IPS-18a (cell line): Measurements from ENCODE around the gene SLC44A1.
A peak's percentile ranks its signal among the peaks of the same experiment; 100 is the strongest.

ENCODE experiments used
- H3K27ac ChIP-seq: one replicate; pipeline ENCODE4 v1.5.1; 2013; ENCODE audit warnings: low read length
- H3K27me3 ChIP-seq: one replicate; pipeline ENCODE4 v1.6.1; 2013; ENCODE audit warnings: mild to moderate bottlenecking, low read length; ENCODE audit not compliant: control insufficient read depth, insufficient read depth
- H3K36me3 ChIP-seq: one replicate; pipeline ENCODE4 v1.6.1; 2013; ENCODE audit warnings: low read depth, low read length; ENCODE audit not compliant: control insufficient read depth
- H3K4me1 ChIP-seq: one replicate; pipeline ENCODE4 v1.6.1; 2013; ENCODE audit warnings: low read depth, low read length; ENCODE audit not compliant: control insufficient read depth
- H3K4me3 ChIP-seq: one replicate; pipeline ENCODE4 v1.5.1; 2013; ENCODE audit warnings: low read length
- H3K9ac ChIP-seq: one replicate; pipeline ENCODE4 v1.6.1; 2013; ENCODE audit warnings: mild to moderate bottlenecking, low read length, moderate library complexity
- H3K9me3 ChIP-seq: one replicate; pipeline ENCODE4 v1.6.1; 2013; ENCODE audit warnings: low read depth, low read length; ENCODE audit not compliant: control insufficient read depth

Gene SLC44A1

DNA sequence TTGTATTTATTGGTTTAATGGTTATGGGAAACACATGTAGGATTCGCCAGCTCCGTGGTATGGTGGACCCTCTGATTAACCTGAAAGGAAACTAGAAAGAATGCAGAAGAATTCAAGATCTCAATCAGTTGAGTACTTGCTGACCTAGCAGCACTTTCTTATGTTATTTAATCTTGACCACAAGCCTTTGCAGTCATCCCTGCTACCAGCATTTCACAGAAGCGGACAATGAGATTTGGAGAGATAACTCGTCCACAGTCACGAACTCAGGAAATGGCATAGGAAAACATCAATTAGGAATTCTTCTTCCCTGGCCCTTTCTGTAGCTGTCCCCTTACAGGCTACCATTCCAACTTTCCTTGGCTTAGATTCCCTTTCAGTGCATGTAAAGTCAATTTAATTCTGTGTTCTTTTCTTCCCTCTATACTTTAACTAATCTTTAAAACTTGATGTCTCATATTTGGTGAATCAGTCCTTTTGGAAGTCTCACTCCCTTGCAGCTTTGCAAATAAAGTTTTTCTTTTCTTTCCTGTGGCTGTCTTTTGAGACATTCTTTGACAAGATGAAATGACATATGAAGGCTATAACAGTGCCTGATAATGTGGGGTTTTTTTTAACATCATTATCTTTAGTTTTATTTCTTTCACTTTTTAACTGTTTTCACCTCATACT, 1.3 kb upstream of the SLC44A1 start:
- no peaks in the 10 kb centered on the region for H3K36me3 ChIP-seq
- no peaks in the 10 kb centered on the region for H3K9me3 ChIP-seq
- no peak overlapping the region for H3K9ac ChIP-seq
- H3K27ac ChIP-seq, result no peak overlapping the region
- peaks cover 50% of the 10 kb centered on the region for H3K4me1 ChIP-seq
- no peak overlapping the region for H3K4me3 ChIP-seq
- no peaks in the 10 kb centered on the region for H3K27me3 ChIP-seq

DNA sequence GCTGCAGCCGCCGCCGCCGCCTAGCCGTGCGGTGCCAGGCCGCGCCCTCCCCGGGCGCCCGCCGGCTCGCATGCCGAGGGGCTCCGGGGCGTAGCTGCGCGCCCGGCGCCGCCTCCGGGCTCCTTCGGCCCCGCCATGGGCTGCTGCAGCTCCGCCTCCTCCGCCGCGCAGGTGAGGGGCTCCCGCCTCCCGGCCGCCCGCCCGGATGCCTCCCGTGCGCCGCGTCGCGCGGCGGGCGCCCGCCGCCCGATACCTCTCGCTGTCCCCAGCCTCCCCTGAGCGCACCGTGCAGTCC, 230 bp downstream of the SLC44A1 start:
- H3K27ac ChIP-seq, result no peak overlapping the region

DNA sequence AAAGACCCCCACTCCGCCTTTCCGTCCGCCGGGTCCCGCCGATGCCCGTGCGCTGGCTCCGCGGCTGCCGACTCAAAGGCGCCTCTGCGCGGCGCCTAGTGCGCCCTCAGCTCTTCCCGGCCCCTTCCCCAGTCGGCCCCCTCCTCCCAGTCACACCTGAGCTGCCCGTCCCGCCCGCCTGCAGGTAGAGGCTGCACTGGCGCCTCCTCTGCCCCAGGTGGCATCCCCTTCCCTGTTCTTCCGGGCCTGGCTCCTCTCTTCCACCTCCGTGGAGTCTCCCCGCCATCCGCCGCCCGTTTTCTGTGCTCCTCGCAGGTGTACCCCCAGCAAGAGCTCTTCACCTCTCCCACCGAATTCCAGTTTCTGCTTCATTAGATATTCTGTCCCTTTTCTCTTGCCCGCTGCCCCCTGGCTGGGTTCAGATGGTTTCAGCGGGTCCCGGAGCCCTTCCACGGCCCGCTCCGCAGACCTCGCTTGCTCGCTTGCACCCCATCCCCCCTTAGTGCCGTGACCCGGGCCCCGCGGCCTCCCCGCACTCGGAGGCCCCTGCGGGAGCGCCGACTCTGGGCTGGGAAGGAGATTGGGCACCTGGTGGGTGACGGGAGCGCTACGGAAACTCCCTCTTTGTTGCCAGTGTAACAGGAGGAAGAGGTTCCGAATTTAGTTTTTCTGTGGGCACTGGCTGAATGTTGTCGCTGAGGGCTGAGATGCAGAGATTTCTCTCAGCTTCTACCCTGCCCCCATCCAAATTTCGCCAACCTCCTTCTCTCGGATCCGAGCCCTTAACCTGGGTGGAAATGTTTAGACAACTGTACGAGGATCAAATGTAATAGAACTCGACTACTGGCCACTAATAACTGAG, 809 bp downstream of the SLC44A1 start:
- H3K4me1 ChIP-seq, result peaks cover 62% of the 10 kb centered on the region
- no peaks in the 10 kb centered on the region for H3K9me3 ChIP-seq
- H3K27ac ChIP-seq, result peak overlapping the region; percentile 46
- peak overlapping the region; percentile 91 for H3K4me3 ChIP-seq
- H3K27me3 ChIP-seq, result no peaks in the 10 kb centered on the region
- no peaks in the 10 kb centered on the region for H3K36me3 ChIP-seq
- H3K9ac ChIP-seq, result peak overlapping the region; percentile 85

More for the DNA sequence above, 230 bp downstream of the SLC44A1 start:
- Histone ChIP-seq H3K4me1 (peaks cover 62% of the 10 kb centered on the region), H3K36me3 (no peaks in the 10 kb centered on the region), H3K9ac (peak overlapping the region; percentile 85), H3K4me3 (peak overlapping the region; percentile 91), H3K27me3 (no peaks in the 10 kb centered on the region), H3K9me3 (no peaks in the 10 kb centered on the region)

DNA sequence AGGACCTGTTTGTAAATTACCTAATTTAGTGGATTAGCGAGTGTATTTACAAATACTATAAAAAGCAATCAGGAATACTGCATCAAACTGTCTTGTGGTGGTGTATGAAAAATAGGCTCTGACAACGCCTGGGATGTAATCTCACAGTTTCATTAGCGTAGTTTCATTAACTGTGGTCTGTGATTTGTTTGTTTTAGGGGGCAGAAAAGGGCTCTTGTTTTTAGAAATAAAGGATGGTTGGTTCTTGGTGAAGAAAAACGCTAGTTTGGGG, 1.4 kb downstream of the SLC44A1 start:
- H3K4me3 ChIP-seq, result peak overlapping the region; percentile 91
- H3K9ac ChIP-seq, result peak overlapping the region; percentile 85
- peak overlapping the region; percentile 9 for H3K27ac ChIP-seq
- peaks cover 65% of the 10 kb centered on the region for H3K4me1 ChIP-seq
- no peaks in the 10 kb centered on the region for H3K27me3 ChIP-seq
- H3K9me3 ChIP-seq, result no peaks in the 10 kb centered on the region
- no peaks in the 10 kb centered on the region for H3K36me3 ChIP-seq

DNA sequence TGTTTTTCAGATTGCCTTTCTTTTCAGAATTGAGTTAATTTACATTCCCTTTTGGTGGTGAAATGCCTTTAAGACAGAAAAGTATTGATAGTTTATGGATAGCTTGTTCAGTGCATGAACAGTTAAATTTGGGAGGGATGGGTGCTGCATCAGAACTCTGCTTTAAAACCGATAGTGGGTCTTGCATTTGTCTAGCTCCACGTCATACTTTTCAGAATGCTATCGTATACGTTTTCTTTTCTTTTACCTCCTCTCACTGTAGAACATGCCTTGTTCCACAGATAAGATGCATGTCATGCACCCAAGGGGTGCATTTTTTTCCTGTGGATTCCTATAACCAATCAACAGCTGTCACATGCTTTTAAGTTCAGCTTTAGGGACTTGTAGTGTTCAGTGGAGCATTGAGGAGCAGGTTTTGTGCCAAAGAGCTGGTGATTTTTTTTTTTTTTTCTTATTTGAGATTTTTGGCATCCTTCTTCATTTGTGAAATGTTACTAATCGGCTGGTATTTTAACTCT, 2.3 kb downstream of the SLC44A1 start:
- Histone ChIP-seq H3K36me3 (no peaks in the 10 kb centered on the region), H3K9me3 (no peaks in the 10 kb centered on the region), H3K4me3 (peak overlapping the region; percentile 91), H3K27ac (no peak overlapping the region), H3K9ac (no peak overlapping the region), H3K27me3 (no peaks in the 10 kb centered on the region), H3K4me1 (peaks cover 59% of the 10 kb centered on the region)

DNA sequence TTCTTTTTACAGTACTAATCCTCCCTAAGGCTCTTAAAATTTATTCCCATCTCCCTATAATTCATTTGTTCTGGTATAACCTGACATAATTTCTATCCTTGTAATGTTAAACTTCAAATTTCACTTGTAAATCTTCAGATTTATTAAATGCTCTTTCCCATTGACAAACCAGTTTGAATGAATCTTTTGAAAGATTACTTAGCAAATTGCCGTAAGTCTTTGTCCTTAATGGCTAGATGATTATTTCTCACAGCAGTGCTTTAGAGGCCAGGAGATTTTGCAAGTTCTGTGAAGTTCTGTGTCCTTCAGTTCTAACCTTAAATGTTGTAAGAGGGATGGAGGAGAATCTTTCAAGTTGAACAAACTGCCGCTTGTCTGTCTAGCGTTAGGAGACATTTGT, 4.2 kb downstream of the SLC44A1 start:
- no peaks in the 10 kb centered on the region for H3K36me3 ChIP-seq
- H3K4me1 ChIP-seq, result peaks cover 39% of the 10 kb centered on the region
- peak overlapping the region; percentile 1 for H3K4me3 ChIP-seq
- no peaks in the 10 kb centered on the region for H3K27me3 ChIP-seq
- no peak overlapping the region for H3K9ac ChIP-seq
- H3K9me3 ChIP-seq, result no peaks in the 10 kb centered on the region
- H3K27ac ChIP-seq, result no peak overlapping the region

DNA sequence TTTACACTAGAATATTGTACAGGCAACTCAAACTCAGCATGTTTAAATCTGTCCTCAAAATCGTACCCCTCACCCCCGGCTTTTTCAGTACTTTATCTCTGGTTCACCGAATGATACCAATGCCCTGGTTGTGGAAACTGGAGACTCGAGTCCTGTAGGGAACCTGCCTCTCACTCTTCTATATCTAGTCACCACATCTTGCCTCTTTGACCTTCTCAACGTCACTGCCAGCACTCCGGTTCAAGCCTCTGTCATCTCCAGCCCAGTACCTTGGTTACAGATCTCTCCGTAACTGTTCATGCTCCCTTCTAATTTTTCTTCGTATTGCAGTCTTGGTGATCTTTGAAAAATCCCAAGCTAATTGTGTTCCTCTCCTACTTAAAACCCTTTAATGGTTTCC, 6.7 kb downstream of the SLC44A1 start:
- H3K27me3 ChIP-seq, result no peaks in the 10 kb centered on the region
- H3K9me3 ChIP-seq, result no peaks in the 10 kb centered on the region
- H3K4me1 ChIP-seq, result peaks cover 31% of the 10 kb centered on the region
- no peaks in the 10 kb centered on the region for H3K36me3 ChIP-seq
- no peak overlapping the region for H3K27ac ChIP-seq
- no peak overlapping the region for H3K9ac ChIP-seq
- H3K4me3 ChIP-seq, result no peak overlapping the region

DNA sequence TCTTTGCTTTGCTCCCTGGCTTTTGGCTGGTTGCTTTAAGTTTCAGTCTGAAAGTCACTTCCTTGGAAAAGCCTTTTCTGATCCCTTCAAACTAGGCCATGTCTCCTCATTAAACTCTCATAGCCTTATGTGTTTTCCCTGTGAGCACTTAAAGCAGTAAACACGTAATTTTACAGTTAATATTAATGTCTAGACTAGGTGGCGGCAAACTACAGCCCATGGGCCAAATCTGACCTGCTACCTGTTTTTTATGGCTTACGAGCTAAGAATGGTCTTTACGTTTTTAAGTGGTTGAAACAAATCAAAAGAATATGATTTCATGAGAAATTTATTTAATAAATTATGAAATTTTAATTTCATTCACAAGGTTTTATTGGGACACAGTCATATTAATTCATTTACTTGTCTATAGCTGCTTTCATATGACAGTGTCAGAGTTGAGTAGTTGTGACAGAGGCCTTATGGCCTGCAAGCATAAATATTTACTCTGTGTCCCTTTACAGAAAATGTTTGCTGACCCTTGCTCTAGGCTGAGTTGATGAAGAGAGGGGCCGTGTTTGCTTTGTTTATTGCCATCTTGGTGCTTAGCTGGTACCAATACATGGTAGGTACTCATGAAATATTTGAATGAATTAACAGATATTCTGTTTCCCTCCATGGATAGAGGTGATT, 7.4 kb downstream of the SLC44A1 start:
- Histone ChIP-seq H3K27ac (no peak overlapping the region), H3K4me3 (no peak overlapping the region), H3K4me1 (peaks cover 24% of the 10 kb centered on the region), H3K36me3 (no peaks in the 10 kb centered on the region), H3K9me3 (no peaks in the 10 kb centered on the region), H3K27me3 (no peaks in the 10 kb centered on the region), H3K9ac (no peak overlapping the region)

DNA sequence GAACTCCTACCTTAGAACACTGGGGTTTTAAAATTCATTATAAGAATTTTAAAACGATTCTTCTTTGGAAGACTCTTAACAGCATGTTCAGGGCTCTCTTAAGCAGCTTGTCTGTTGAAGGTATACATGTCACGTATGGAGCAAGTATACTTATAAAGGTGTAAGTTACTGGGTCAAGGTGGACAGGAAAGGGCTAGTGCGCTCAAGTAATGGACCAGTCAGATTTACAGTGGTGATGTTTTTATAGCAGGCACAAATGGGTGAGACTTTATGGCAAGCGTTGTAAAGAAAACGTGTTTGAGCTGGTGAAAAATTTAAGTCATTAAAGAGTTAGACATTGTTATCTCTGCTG, 7.9 kb downstream of the SLC44A1 start:
- H3K27ac ChIP-seq, result no peak overlapping the region
- no peak overlapping the region for H3K4me3 ChIP-seq
- no peaks in the 10 kb centered on the region for H3K9me3 ChIP-seq
- H3K36me3 ChIP-seq, result no peaks in the 10 kb centered on the region
- no peaks in the 10 kb centered on the region for H3K27me3 ChIP-seq
- peaks cover 22% of the 10 kb centered on the region for H3K4me1 ChIP-seq
- no peak overlapping the region for H3K9ac ChIP-seq

DNA sequence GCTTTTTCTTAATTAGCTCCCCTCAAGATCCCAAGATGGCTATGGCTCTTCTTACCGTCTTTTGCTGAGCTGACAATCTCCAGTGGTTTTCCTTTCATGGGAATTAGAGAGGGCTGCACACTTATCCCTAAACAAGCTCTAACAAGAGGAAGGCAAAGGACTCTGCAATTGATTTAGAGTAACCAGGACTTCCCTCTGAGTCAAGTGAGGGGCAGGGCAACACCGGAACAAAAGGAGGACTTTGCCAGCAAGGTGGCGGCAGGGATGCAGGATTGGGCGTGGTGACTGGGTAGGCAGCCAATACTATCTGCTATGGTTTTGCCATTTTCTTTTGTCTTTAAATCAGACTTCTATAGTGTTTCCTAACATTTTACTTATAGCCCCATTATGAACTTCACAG, 9.8 kb downstream of the SLC44A1 start:
- H3K4me3 ChIP-seq, result no peak overlapping the region
- no peaks in the 10 kb centered on the region for H3K9me3 ChIP-seq
- H3K27ac ChIP-seq, result no peak overlapping the region
- peaks cover 10% of the 10 kb centered on the region for H3K4me1 ChIP-seq
- no peak overlapping the region for H3K9ac ChIP-seq
- H3K36me3 ChIP-seq, result no peaks in the 10 kb centered on the region
- no peaks in the 10 kb centered on the region for H3K27me3 ChIP-seq

DNA sequence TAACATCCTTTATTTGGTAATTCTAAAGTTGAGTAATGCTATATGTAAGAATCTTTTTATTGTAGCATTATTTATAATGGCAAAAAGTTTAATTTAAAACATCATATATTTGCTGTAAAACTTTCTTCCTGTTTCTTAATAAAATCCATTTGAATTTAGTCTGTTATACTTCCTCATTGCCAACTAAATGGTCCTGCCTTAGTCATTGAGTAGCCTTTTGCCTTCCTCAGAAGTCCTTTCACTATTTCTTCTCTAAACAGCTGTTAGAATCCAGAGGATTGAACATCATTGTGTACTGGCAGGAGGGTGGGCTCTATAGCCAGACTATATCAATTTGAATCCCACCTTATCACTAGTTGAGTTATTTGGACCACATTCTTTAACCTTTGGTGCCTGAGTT, 11.0 kb downstream of the SLC44A1 start:
- peaks cover 21% of the 10 kb centered on the region for H3K4me1 ChIP-seq
- H3K9ac ChIP-seq, result no peak overlapping the region
- H3K27me3 ChIP-seq, result no peaks in the 10 kb centered on the region

More for the DNA sequence above, 11.0 kb downstream of the SLC44A1 start:
- Histone ChIP-seq H3K9me3 (no peaks in the 10 kb centered on the region), H3K36me3 (no peaks in the 10 kb centered on the region), H3K27ac (no peak overlapping the region), H3K4me3 (no peak overlapping the region)
